Mucosa of rectum (tissue), 2 donors: Measurements from ENCODE around the gene GALNT11.

Experiments used
- H3K27ac ChIP-seq, 2 donors: one replicate each; pipeline ENCODE4 v1.7.0; 2013; ENCODE audit warnings: inconsistent platforms in 2 of 2, low read depth in 2 of 2, low read length in 2 of 2
- H3K27me3 ChIP-seq, 2 donors: one replicate each; pipeline ENCODE4 v1.7.0; 2013; ENCODE audit warnings: low read length in 2 of 2; ENCODE audit not compliant: control insufficient read depth in 2 of 2, insufficient read depth in 2 of 2
- H3K36me3 ChIP-seq, 2 donors: one replicate each; pipeline ENCODE4 v1.7.0; 2013; ENCODE audit warnings: low read length in 2 of 2; ENCODE audit not compliant: control insufficient read depth in 2 of 2, insufficient read depth in 2 of 2
- H3K4me1 ChIP-seq, 2 donors: one replicate each; pipeline ENCODE4 v1.7.0; 2013; ENCODE audit warnings: low read length in 2 of 2, mild to moderate bottlenecking in 1 of 2; ENCODE audit not compliant: control insufficient read depth in 2 of 2, insufficient read depth in 2 of 2
- H3K4me3 ChIP-seq, 2 donors: one replicate each; pipeline ENCODE4 v1.7.0; 2013; ENCODE audit warnings: low read length in 2 of 2
- H3K9ac ChIP-seq, 2 donors: one replicate each; pipeline ENCODE4 v1.7.0; 2013; ENCODE audit warnings: low read length in 2 of 2, low read depth in 1 of 2, mild to moderate bottlenecking in 1 of 2
- H3K9me3 ChIP-seq, 2 donors: one replicate each; pipeline ENCODE4 v1.7.0; 2013; ENCODE audit warnings: low read length in 2 of 2; ENCODE audit not compliant: control insufficient read depth in 2 of 2
- donor health status: healthy.
- donor health status: Normal muscosa, but diverticular disease.

Gene GALNT11

DNA sequence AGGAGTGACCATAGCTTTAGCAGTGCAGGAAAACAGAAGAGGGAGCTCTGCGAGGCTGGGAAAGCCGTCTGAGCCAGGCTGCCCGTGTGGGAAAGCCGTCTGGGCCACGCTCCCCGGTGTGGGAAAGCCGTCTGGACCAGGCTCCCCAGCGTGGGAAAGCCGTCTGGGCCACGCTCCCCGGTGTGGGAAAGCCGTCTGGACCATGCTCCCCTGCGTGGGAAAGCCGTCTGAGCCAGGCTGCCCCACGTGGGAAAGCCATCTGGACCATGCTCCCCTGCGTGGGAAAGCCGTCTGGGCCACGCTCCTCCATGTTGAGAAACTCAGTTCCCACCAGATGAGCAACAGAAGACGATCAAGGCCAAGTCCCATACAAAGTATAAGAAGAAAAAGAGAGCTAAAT lies 101.8 kb downstream of the GALNT11 start:
- H3K9ac ChIP-seq: no peak overlapping the region
- no peak overlapping the region for H3K4me3 ChIP-seq
- H3K4me1 ChIP-seq: no peaks in the 10 kb centered on the region
- no peaks in the 10 kb centered on the region for H3K27me3 ChIP-seq
- no peaks in the 10 kb centered on the region for H3K9me3 ChIP-seq
- H3K36me3 ChIP-seq: peaks cover 55 to 58% of the 10 kb centered on the region in 2 donors
- no peak overlapping the region for H3K27ac ChIP-seq

DNA sequence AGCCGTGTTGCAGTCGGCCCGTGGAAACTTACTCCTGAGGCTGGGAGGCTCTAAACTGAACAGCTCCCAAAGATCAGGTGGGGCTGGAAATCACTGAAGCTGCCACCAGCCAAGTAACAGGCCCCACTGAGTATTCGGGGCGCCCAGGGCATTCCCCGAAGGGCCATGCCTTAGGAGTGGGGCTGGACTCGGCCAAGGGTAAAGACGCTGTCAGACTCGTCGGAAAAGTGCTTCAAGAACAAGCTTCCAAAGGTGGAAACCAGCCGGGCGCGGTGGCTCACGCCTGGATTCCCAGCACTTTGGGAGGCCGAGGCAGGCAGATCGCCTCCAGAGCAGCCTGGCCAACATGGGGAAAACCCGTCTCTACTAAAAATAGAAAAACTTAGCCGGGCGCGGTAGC lies 102.8 kb downstream of the GALNT11 start:
- Histone ChIP-seq H3K9ac (no peak overlapping the region), H3K4me3 (no peak overlapping the region), H3K36me3 (peaks cover 48 to 55% of the 10 kb centered on the region in 2 donors), H3K27me3 (no peaks in the 10 kb centered on the region), H3K27ac (no peak overlapping the region), H3K9me3 (no peaks in the 10 kb centered on the region), H3K4me1 (no peaks in the 10 kb centered on the region)

DNA sequence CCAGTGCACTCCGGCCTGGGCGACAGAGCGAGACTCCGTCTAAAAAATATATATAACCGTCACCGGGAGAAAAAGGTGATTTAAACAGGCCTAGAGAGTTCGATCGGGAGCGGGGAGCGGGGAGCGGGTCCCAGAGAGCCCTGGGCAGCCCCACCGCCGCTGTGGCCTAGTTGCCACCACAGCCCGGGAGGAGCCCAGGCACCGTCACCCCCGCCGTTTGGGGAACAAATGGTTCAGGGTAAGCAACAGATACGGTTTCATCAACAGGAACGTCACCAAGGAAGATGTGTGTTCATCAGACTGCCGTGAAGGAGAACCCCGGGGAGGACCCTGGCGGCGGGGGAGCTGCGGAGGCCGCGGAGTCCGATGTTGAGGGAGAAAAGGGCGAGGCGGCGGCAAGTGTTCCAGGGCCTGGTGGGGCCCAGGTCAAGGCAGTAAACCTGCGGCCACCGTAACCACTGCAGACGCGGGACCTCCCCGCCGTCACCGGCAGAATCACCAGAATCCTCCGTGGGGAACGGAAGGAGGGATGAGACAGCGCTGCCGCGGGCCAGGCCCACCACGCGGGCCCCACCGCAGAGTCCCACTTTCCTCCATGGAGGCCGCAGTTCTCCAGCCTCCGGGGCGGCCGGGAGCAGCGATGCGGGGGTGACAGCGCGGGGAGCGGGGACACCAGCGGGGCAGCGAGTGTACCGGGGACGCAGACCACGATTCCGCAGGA lies 103.4 kb downstream of the GALNT11 start:
- Histone ChIP-seq H3K36me3 (peaks cover 46 to 58% of the 10 kb centered on the region in 2 donors), H3K27me3 (no peaks in the 10 kb centered on the region), H3K9ac (no peak overlapping the region), H3K9me3 (no peaks in the 10 kb centered on the region), H3K27ac (no peak overlapping the region), H3K4me1 (no peaks in the 10 kb centered on the region), H3K4me3 (no peak overlapping the region)

DNA sequence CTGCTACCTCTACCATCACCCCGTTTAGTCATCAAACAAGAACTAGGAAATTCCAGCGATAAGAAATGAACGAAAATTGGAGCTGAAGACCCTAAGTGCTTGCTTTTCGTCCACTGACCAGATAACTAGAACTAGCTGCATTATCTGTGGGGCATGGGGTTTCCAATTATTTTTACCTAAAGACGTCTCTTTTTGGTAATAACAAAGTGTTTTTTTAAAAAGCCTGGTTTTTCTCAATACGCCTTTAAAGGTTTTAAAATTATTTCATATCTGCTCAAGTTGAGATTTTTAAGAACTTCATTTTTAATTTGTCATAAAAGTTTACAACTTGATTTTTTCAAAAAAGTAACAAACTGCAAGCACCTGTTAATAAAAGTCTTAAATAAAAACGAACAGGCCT lies 104.2 kb downstream of the GALNT11 start:
- Histone ChIP-seq H3K4me1 (no peaks in the 10 kb centered on the region), H3K9me3 (no peaks in the 10 kb centered on the region), H3K4me3 (no peak overlapping the region), H3K9ac (no peak overlapping the region), H3K36me3 (peaks cover 41 to 53% of the 10 kb centered on the region in 2 donors), H3K27me3 (no peaks in the 10 kb centered on the region), H3K27ac (no peak overlapping the region)

DNA sequence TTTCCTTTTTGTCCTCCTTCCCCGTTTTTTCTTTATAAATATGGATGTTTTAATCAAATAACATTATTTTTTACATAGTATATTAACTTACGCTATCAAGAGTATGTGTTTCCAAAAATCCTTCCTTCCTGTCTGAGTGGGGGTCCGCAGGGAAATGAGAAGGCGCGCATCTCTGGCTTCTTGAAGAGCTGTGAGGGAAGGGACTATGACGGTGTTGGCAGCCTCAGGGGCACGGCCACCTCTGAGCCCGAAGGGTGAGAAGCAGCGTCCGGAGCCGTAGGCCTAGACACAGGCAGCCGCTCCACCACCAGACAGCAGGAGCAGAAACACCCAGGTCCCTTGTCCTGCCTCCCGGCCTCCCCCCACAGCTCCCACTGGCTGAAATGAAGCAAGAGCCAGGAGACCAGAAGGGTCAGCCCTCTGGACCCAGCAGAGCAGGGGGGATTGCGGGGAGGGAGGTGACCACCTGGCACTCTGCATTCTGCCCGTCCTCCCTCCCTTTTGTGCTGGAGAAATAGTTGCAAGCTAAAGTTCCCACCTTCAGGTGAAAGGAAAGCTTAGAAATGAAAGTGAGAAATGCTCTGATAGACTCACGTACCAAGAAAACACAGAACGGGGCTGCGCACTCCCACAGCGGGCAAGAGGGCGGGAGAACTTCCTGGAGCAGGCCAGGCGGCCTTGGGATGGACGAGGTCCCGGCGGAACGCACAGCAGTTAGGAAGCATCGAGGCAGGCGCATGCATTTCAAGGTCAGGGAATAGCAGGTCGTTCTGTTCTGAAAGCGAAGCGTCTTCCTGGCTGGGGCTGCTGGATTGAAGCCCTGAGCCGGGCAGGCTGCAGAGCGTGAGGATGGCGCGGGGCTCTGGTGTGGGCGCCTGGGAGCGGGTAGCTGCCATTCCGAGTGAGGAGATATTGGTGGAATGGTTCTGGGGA lies 105.5 kb downstream of the GALNT11 start:
- no peak overlapping the region for H3K9ac ChIP-seq
- H3K4me1 ChIP-seq: no peaks in the 10 kb centered on the region
- H3K36me3 ChIP-seq: peaks cover 35 to 47% of the 10 kb centered on the region in 2 donors

DNA sequence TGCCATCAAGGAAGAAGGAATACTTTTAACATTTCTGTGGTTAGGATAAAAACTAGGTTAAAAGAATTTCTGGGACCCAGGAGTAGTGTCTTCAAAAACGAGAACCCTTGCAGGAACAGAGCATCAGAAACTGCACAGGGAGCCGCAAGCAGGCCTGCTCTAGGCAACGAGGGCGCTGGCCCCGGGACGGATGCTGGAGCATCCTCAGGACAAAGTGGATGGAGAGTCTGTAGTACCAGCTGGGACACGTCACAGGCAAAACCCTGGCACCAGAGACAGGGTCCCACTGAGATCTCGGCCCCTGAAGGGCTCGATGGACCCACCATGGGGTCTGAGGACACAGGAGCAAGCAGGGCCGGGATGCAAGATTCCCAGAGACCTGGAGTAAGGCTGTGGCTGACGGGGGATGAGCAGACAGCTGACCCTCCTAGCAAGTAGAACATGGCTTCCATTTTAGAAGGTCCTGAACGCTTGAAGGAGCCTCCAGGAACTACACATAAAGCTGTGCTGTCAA lies 106.6 kb downstream of the GALNT11 start:
- Histone ChIP-seq H3K9me3 (no peaks in the 10 kb centered on the region), H3K4me1 (no peaks in the 10 kb centered on the region), H3K27me3 (no peaks in the 10 kb centered on the region), H3K9ac (no peak overlapping the region), H3K36me3 (peaks cover 36 to 43% of the 10 kb centered on the region in 2 donors), H3K27ac (no peak overlapping the region), H3K4me3 (no peak overlapping the region)

More for the DNA sequence above, 105.5 kb downstream of the GALNT11 start:
- Histone ChIP-seq H3K9me3 (no peaks in the 10 kb centered on the region), H3K4me3 (no peak overlapping the region), H3K27ac (no peak overlapping the region), H3K27me3 (no peaks in the 10 kb centered on the region)

DNA sequence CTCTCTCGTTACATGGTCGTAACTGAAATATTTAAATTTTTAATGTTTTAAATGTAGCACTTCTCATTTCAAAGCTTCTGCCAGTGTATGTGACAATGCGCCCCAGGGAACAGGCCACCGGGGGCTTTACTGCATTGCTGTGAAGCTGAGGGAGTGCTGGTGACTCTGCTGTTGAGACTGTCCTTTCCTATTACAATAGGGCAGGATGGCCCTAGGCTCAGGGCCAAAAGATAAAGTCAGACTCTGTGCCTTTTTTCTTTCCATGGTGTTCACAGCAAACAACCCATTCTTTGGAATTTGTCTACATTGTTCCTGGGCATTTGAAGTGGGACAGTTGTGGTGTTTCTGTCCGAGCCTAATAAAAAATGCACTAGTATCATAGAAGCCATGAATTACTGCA lies 107.3 kb downstream of the GALNT11 start:
- no peaks in the 10 kb centered on the region for H3K9me3 ChIP-seq
- H3K4me1 ChIP-seq: no peaks in the 10 kb centered on the region
- no peak overlapping the region for H3K4me3 ChIP-seq
- H3K36me3 ChIP-seq: peaks cover 36 to 42% of the 10 kb centered on the region in 2 donors
- H3K27ac ChIP-seq: no peak overlapping the region
- no peak overlapping the region for H3K9ac ChIP-seq
- no peaks in the 10 kb centered on the region for H3K27me3 ChIP-seq

DNA sequence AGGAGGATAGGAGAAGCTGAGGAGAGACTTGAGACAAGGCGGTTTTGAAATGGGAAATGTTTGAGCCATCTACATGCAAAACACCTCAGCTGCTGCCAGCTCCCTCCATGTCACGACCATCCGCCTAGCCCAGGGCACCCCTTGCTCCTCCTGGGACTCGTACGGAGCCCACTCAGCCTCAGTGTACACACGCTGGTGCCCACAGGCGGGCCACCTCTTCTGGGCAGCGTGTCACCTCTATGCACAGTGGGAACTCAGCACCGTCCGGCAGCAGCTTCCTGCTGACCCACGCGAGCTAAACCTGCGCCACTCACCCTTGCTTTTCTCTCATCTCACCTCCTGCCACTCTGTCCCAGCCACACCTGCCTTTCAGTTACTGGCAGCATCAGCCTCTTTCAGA lies 108.3 kb downstream of the GALNT11 start:
- no peaks in the 10 kb centered on the region for H3K4me1 ChIP-seq

DNA sequence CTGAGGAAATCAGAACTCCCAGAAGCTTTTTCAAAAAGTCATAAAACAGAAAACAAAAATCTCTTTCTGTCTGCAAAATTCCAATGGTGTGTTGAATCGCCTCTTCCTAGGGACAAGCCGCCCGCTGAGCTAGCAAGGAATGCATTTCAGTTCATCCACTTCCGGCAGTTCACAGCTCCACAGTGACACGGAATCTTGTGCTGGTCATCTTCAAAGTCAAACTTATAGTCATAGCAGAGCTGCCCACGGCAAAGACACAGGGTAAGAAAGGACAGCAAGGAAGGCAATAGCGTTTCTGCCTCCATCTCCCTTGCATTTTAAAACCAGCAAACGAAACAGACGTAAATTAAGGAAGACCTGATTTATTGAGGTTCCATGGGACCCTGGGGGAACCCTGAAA lies 111.2 kb downstream of the GALNT11 start:
- H3K4me1 ChIP-seq: no peaks in the 10 kb centered on the region
- no peak overlapping the region for H3K27ac ChIP-seq
- peaks cover 42 to 54% of the 10 kb centered on the region in 2 donors for H3K36me3 ChIP-seq
- H3K9ac ChIP-seq: no peak overlapping the region
- H3K27me3 ChIP-seq: no peaks in the 10 kb centered on the region
- no peak overlapping the region for H3K4me3 ChIP-seq
- H3K9me3 ChIP-seq: no peaks in the 10 kb centered on the region

More for the DNA sequence above, 108.3 kb downstream of the GALNT11 start:
- no peaks in the 10 kb centered on the region for H3K9me3 ChIP-seq
- H3K4me3 ChIP-seq: no peak overlapping the region
- peaks cover 42 to 49% of the 10 kb centered on the region in 2 donors for H3K36me3 ChIP-seq
- H3K27ac ChIP-seq: no peak overlapping the region
- H3K9ac ChIP-seq: no peak overlapping the region
- H3K27me3 ChIP-seq: no peaks in the 10 kb centered on the region

DNA sequence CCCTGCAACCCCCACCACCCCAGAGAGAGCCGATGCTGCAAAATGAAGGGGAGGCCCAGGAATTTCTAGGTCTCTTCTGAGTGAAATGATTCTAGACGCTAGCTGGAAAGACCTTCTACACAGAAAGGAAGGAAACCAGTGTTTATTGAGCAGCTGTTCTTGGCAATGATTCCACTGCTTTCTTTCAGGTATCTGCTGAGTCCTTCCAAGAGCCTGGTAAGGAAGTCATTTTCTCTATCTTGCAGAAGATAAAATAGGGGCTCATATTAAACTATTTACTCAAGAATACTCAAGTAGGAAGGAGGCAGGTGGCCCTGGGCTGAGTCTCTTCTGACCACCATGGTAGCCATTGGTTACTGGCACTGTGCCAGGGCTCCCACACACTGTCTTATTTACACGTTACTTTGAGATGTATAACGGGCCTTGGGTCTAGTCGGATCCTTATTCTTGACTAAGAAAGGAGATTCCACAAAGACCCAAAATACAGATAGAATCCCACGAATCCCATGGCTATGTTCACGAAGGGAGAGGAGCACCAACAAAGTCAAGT lies 112.1 kb downstream of the GALNT11 start:
- Histone ChIP-seq H3K4me1 (no peaks in the 10 kb centered on the region), H3K27ac (no peak overlapping the region), H3K9me3 (no peaks in the 10 kb centered on the region), H3K4me3 (no peak overlapping the region), H3K36me3 (peaks cover 45 to 51% of the 10 kb centered on the region in 2 donors), H3K27me3 (no peaks in the 10 kb centered on the region), H3K9ac (no peak overlapping the region)
